GM19238 (cell line): ENCODE results near the gene RAD23B.
"Not testable (repeated sequence)": the region's sequence is repeated elsewhere in the genome, so short reads cannot be mapped to it uniquely, and the experiment has no call there.

ENCODE experiments used
- DNase-seq: peaks from one replicate; pipeline ENCODE4 v3.0.0; 2011; ENCODE audit warnings: low spot score; ENCODE audit not compliant: insufficient read length

RAD23B gene

DNA sequence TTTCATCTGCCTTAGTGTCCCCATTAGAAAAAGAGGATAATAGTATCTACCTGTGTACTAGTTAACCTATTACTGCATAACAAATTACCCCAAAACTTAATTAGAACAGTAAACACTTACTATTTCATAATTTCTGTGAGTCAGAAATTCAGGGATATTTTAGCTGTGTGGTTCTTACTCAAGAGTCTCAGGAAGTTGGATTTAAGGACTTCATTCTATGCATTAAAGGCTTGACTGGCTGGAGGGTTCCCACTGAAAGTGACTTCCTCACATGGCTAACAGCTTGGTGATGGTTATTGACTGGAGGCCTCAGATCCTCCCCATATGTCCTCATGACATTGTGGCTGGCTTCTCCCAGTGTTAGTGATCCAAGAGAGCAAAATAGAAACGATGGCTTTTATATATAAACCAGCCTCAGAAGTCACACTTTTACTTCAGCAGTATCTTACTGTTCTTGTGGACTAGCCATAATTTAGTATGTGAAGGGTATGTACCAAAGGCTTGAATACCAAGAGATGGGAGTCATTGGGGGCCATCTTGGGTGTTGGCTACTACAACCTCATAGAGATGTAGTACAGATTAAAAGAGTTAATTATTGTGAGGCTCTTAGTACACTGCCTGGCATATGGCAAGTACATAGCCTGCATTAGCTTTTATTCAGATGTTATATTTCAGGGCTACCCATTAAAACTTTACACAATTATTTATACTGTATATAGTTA is 9.9 kb downstream of the RAD23B start:
- no peak for DNase-seq

DNA sequence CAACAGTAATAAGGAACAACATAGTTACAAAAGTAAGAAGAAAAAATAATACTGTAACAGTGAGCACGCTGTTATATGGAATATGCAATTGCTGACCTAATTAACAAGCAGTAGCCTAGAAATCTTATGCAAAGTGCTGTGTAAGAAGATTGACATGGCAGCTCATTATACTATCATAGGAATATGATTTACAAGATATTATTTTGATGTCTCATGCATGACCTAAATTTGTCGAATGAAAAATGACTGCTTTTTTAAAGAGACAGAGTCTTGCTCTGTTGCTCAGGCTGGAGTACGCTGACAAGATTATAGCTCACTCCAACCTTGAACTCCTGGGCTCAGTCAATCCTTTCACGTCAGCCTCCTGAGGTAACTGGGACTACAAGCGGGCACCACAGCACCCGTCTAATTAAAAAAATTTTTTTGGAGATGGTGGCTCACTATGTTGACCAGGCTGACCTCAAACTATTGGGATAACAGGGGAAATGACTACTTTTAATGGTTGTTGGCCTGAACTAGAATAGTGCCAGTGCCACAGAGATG is 10.5 kb downstream of the RAD23B start:
- no peak for DNase-seq

DNA sequence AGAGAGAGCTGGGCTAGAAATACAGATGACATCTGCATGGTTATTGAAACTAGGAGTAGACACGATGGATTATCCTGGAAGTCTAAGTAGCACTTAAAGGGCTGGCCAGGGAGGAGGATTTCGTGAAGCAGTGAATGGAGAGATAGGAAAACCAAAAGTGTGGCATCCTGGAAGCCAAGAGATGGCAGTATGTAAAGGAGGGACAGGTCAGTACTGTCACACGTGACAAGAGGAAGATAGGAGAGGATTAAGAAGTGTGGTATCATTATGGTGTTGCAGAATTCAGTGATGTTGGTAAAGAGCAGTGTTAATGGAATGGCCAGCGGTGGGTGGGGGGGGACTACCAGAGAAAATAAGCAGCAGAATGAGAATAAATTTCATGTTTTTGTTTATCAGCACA is 11.7 kb downstream of the RAD23B start:
- DNase-seq, result no peak

DNA sequence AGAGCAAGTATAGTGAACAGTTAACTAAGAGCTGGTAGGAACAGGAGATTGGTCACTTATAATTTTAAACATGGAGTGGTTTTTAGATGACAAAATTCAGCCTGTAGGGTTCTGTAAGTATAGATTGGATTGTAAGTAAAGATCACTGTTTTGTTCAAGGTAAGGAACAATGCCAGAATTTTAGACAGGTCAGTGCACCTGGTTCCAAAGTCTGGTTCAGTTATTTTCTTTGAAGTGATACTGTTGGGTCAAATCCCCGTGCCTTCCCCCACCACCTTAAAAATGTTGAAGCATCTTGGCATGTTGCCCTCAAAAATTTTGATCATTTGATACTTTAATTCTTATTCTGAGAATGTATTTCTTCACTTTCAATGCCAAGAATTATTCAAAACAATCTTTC is 12.9 kb downstream of the RAD23B start:
- DNase-seq, result no peak

DNA sequence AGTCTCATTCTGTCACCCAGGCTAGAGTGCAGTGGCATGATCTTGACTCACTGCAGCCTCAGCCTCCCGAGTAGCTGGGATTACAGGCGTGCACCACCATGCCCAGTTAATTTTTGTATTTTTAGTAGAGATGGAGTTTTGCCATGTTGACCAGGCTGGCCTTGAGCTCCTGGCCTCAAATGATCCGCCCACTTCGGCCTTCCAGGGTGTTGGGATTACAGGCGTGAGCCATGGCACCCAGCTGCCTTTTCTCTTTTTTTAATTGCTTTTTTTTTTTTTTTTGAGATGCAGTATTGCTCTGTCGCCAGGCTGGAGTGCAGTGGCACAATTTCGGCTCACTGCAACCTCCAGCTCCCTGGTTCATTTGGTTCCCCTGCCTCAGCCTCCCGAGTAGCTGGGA is 13.5 kb downstream of the RAD23B start:
- not testable (repeated sequence) for DNase-seq

DNA sequence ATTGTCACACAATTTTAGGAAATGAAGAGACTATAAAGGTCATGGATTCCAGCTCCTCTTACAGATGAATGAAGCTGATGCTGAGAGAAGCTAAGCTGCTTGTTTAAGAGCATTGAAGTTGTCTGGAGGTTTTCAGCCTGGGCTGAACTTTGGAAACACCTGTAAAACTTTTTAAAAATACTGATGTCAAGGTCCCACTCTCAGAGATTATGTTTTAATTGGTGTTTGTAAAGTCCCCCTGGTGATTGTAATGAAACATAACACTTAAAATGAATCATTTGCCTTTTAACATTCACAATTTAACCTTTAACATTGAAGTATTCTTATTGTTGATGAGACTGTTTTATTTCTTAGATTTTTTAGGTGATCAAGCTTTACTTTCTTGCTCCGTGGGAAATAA is 16.4 kb downstream of the RAD23B start:
- DNase-seq, result no peak

DNA sequence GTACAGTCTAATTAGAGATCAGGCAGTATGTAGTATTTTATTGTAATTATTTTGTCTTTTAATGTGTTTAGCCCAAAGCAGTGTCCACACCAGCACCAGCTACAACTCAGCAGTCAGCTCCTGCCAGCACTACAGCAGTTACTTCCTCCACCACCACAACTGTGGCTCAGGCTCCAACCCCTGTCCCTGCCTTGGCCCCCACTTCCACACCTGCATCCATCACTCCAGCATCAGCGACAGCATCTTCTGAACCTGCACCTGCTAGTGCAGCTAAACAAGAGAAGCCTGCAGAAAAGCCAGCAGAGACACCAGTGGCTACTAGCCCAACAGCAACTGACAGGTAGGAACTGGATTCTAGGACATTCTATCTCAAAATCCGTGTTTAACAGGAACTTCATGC is 23.2 kb downstream of the RAD23B start:
- no peak for DNase-seq

DNA sequence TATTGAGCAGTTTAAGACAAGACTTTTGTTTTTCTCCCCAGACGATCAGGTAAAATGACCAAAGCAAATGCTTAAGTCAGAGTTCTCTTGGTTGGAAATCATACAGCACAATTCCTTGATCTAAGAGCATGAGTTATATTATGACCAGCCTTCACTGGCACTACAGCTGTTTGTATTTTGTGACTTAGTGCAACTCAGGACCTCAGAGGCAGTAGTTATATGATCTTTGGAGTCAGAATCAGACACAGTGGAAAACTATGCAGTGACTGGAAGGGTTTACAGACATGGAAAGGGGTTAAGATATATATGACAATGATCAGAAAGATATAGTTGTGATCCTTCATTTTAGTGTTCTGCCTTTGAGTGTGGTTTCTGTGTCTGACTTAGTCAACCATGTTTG is 24.3 kb downstream of the RAD23B start:
- no peak for DNase-seq

DNA sequence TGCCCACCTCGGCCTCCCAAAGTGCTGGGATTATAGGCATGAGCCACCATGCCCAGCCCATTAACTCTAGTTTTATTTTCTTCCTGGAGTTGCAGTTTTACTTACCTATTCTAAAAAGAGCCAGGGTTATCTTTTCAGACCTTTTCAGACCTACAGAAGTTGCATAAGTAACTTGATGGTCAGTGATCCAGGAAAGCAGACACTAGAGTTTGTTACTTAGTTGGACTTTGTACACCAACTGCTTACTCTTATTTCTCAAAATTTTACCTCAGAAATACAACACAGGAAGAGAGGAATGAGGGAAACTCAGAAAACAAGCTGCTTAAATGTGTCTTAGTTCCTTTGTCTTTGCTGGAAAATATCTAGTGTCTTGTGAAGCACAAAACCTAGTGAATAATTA is 25.4 kb downstream of the RAD23B start:
- no peak for DNase-seq

DNA sequence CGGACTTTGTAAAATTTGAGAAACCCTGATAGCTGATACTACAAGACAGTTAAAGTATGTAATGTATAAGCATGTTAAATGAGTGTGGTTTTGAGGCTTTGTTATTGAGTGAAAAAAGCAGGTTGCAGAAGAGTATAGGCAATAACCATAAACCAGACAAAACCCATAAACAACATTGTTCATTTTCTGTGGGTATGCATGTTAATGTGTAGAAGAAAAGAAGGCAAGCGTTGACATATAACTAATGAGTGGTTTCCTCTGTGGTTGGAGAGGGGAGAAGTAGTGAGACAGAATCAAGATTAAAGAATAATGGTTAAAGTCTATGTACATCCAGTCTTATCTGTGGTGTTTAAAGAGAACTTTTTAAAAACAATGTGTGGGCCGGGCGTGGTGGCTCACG is 26.2 kb downstream of the RAD23B start:
- DNase-seq, result no peak

DNA sequence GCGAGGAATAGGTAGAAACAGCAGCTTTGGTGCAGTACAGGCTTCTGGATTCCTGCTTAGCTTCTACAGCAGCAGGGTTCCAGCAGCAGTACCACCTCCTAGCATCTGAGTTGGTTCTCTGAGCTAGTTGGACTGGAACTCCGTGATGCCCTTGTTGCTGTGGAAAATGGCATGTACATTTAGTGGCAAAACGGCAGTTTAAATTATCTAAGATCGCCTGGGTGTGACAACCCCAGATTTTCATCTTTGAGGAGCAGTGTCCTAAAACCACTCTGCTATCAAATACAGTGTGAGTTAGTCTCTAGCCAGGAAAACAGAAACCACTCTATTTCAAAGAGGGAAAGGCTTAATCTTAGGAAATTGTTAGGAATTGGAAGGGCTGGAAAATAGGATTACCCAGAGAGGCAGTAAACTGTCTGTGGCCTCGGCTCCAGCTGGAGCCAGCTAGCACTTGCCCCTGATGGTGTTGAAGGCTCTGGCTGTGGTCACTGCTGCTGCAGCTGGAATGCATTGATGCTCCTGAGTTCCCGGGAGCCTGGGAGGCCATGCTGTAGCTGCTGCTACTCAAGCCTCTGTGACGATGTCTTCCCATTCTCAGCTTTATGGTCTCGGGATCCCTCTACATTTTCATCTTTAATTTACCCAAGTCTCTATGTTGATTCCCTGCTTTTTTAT is 29.4 kb downstream of the RAD23B start:
- DNase-seq, result no peak

DNA sequence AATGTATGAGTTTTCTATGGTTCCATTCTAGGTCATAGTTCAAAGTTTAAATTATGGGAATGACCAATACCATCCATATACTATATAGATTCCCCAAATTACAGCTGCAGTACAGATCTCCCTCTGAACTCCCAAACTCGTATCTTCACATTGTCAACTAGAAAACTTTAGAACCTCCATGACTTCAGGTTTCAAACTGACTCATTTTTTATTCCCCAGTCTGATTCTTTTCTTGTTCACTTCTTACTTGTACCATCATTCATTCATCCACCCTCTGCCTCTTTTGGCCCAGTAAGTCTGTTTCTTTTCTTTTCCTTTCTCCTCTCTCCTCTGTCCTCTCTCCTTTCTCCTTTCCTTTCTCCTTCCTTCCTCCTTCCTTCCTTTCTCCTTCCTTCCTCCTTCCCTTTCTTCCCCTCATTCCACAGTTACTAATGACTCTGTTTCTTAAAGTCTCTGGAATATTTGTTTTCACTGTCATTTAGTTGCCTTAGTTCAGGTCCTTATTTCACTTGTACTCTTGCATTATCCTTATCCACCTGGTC is 30.5 kb downstream of the RAD23B start:
- DNase-seq, result no peak

DNA sequence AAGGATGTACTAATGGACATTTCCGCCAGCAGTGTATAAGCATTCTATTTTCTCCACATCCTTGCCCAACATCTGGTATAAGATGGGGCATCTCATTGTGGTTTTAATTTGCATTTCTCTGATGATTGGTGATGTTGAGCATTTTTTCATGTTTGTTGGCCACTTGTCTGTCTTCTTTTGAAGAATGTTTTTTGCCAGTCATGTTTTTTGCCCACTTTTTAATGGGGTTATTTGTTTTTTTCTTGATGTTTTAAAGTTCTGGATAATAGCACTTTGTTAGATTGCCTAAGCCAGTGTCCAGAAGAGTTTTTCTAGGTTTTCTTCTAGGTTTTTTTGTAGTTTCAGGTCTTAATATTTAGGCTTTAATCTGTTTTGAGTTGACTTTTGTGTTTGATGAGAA is 31.7 kb downstream of the RAD23B start:
- no peak for DNase-seq

DNA sequence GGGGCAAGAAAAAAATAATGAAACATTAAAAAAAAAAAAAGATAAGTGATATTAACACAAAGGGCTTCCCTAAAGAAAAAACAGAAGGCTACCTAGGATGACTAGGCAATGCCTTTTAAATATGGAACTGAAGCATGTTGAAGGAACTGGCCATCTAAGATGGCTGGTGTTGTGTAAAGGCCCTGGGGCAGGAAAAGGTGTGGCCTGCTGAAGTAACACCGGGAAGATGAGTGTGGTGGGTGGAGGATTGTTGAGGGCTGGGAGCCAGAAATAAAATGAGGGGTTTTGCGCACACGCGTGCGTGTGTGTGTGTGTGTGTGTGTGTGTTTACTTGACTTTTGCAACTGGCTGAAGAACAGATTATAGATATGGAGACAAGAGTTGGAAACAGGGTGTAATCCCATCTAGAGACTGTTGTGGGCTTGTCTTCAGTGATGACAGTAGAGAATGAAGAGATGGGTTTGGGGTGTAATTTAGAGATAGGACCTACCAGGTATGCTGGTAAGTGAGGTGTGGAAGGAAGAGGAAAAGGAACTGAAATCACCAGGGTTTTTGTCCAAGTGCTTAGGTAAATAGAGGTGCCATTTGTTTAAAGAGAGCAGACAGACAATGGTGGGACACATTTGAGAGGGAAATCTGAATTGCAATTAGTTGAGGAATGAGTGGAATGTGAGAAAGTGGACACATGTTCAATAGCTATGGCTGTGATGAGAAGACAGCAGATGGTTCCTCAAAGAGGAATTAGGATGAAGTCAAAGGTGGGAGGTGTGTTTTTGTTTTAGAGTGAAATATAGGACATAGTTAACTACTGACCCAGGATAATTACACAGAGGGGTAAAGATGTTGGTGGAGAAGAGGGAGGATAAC is 33.9 kb downstream of the RAD23B start:
- DNase-seq, result no peak

DNA sequence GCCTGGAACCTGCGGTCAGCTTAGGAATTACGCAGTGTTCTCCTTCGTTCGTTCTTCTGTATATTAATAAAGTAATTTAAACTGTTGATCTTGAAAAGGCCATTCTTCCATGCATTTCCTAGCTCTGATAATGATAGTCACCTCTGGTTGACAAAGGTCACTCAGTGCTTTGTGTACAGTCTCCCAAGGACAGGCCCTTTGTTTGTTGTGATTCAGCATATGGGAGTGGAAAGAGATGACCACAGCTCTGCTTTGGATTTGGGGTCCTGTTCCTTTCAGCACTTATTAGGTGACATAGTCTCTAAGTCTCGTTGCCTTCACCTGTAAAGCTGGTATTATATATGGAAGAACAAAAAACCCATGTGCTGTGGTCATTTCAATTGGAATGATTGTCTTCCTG is 39.6 kb downstream of the RAD23B start:
- no peak for DNase-seq

DNA sequence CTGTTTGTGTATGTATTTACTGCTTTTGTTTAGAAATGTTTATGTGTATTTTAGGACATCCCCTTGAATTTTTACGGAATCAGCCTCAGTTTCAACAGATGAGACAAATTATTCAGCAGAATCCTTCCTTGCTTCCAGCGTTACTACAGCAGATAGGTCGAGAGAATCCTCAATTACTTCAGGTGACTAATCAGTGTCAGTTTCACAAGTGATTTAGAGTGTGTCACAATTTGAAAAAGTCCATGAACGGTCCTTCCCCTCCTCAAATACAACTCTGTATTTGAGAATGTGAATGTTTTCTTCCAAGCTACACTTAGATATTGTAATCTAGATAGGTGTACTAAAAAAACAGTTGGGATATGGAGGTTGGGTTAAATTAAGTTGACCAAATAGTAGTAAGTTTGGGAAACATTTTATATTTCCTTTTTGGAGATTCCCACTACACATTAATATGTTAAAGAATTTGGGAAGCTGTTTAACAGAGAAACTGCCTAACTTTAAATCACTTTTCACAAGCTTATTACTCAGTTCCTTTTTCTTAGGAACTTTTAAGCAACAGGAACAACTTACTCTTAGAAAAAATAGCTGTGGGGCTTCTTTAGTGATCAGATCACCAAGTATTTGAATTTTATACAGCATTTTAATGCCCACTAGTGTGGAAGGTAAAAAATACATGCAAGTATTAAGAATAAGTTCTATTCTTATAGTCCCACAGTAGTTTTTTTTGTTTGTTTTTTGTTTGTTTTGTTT is 40.9 kb downstream of the RAD23B start:
- DNase-seq, result no peak

DNA sequence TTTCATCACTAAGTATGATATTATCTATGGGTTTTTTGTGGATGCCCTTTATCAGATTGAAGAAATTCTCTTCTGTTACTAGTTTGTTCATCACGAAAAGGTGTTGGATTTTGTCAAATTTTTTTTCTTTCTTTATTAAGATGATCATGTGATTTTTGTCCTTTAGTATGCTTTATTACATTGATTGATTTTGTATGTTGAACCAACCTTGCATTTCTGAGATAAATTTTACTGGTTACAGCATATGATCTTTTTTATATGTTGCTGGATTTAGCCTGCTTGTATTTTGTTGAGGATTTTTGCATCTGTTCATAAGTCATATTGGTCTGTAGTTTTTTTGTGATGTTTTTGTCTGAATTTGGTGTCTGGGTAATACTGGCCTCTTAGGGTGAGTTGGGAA is 42.8 kb downstream of the RAD23B start:
- no peak for DNase-seq

DNA sequence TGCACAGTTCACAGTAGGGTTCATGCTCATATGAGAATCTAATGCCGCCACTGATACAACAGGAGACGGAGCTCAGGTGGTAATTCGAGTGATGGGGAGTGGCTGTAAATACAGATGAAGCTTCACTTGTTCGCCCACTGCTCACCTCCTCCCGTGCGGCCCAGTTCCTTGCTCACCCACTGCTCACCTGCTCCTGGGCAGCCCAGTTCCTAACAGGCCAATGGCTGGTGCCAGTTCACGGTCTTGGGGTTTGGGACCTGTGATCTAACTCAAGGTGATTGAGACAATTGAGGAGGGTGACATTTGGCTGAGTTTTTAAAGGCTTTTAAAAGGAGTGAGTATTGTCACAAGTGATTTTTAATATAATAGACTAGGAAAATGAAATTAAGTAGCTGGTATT is 45.4 kb downstream of the RAD23B start:
- no peak for DNase-seq

DNA sequence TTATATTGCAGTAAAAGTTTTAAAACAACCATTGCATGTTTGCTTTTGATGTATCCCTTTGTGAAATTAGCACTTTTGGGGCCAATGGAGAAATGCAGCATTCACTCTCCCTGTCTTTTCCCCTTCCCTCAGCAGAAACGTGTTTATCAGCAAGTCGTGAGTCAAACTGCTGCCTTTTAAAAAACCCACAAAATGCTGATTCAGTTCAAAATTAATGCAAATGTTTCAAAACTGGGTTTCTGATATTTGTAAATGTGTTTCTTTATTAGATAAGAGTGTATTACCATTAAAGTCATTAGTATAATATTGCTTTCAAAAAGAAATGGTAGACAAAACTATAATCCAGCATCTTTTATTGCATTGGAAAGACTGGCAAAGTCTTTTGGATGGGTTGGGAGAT is 47.3 kb downstream of the RAD23B start:
- no peak for DNase-seq

DNA sequence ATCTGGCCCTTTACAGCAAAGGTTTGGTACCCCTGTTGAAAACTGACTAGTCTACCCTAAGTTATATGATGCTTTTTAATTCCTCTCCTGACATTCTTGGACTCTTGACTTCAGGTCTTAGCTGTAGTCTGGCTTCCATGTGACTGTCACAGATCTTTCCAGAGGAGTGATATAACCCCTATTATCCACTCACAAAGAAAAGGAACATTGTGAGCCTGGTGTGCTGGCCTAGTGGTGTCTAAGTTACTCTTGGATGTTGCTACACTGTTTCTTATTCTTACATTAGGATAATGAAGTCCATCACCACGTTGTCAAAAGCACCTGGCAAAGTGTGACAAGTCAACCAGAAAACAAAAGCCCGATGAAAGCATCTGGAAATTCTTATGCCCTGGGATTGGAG is 49.8 kb downstream of the RAD23B start:
- DNase-seq, result no peak

DNA sequence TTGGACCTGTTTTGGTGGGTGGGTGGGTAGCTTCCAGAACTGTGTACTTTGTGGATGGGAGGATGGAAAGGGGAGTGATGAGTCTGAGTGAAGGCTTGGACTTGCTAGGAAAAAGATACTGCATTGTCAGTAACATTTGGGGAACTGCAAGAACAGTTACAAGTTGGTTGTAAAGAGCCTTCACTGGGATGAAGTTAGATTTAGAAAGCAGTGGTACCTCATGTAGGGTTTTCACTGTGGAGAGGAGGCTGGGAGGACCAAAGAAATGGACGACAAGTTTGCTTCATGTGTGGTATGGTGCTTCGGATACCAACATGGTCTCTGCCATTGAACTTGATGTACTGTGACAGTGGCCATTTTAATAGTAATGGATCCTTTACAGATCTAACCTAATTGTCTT is 50.3 kb downstream of the RAD23B start:
- no peak for DNase-seq
